PC-9 (cell line): ENCODE data around the gene HACE1. TPM values are rescaled to one million over a fixed set of nuclear protein-coding genes. Genes with fewer than 3 reads are reported as not detected.
A peak's percentile ranks its signal among the peaks of the same experiment; 100 is the strongest.

Experiments
- BruUV-seq: library from RNA; stranded (reverse); fragments of 400-500 nt; replicated peaks from 2 replicates; lab custom pipeline; 2021; lab: Mats Ljungman, UMichigan
- CTCF ChIA-PET: fragments of 300-600 bp; sonication (Branson Sonifier 250); formaldehyde crosslinking; loops from one replicate; lab custom pipeline; 2022; ENCODE audit warnings: antibody characterized with exemption; lab: Charles Lee
- POLR2A ChIA-PET: fragments of 300-600 bp; sonication (Branson Sonifier 250); formaldehyde crosslinking; loops from one replicate; lab custom pipeline; 2022; ENCODE audit warnings: antibody characterized with exemption; ENCODE audit not compliant: unreplicated experiment; lab: Charles Lee
- DNase-seq, 2 experiments: peaks; one replicate each; pipeline versions ENCODE4 v3.0.0 to v3.0.0-alpha.2; 2015 to 2022; ENCODE audit warnings: mixed read lengths in 1 of 2
- H2AFZ ChIP-seq: fragments of 200-600 bp; sonication (generic); 2 replicates; pipeline ENCODE4 v1.8.1; 2017; ENCODE audit warnings: antibody characterized with exemption
- H3F3A ChIP-seq: fragments of 200-600 bp; sonication (generic); 2 replicates; pipeline ENCODE4 v1.8.1; 2017; ENCODE audit warnings: antibody characterized with exemption, mild to moderate bottlenecking, low read depth; ENCODE audit not compliant: insufficient read depth
- H3K27ac ChIP-seq: fragments of 200-600 bp; sonication (generic); 2 replicates; pipeline ENCODE4 v1.6.1; 2016; ENCODE audit warnings: mixed run types
- H3K27me3 ChIP-seq: fragments of 200-600 bp; sonication (generic); 2 replicates; pipeline ENCODE4 v1.6.1; 2016; ENCODE audit warnings: low read depth, mixed run types; ENCODE audit not compliant: insufficient read depth
- H3K36me3 ChIP-seq: fragments of 200-600 bp; sonication (generic); 2 replicates; pipeline ENCODE4 v1.6.1; 2016; ENCODE audit warnings: low read depth, mixed run types
- H3K4me1 ChIP-seq: fragments of 200-600 bp; sonication (generic); replicated peaks from 2 replicates; pipeline ENCODE4 v1.6.1; 2016; ENCODE audit warnings: mixed run types; ENCODE audit not compliant: insufficient read depth
- H3K4me2 ChIP-seq: fragments of 200-600 bp; sonication (generic); 2 replicates; pipeline ENCODE4 v1.6.1; 2017; ENCODE audit warnings: mixed run types
- H3K4me3 ChIP-seq: fragments of 200-600 bp; sonication (generic); 2 replicates; pipeline ENCODE4 v1.6.1; 2016; ENCODE audit warnings: mixed run types
- H3K79me2 ChIP-seq: fragments of 200-600 bp; sonication (generic); 2 replicates; pipeline ENCODE4 v1.6.1; 2017; ENCODE audit warnings: low read depth, mixed run types
- H3K9me2 ChIP-seq: fragments of 200-600 bp; sonication (generic); 2 replicates; pipeline ENCODE4 v1.8.1; 2017; ENCODE audit warnings: mild to moderate bottlenecking; ENCODE audit not compliant: insufficient read depth
- H3K9me3 ChIP-seq: fragments of 200-600 bp; sonication (generic); 2 replicates; pipeline ENCODE4 v1.8.1; 2016; ENCODE audit warnings: low read depth; ENCODE audit not compliant: insufficient read depth
- H4K20me1 ChIP-seq: fragments of 200-600 bp; sonication (generic); 2 replicates; pipeline ENCODE4 v1.8.1; 2017; ENCODE audit not compliant: insufficient read depth
- EZH2 ChIP-seq: fragments of 200-600 bp; sonication (generic); IDR thresholded peaks from 2 replicates; pipeline ENCODE4 v1.8.0; 2017; ENCODE audit warnings: antibody characterized with exemption, low read depth
- intact Hi-C: fragments of 100-400 bp; cut with micrococcal nuclease; formaldehyde crosslinking; loops from one replicate; pipeline ENCODE4 v1.10.0; 2022; ENCODE audit not compliant: unreplicated experiment
- total RNA-seq: library from RNA; stranded (reverse); gene quantifications from 2 replicates; pipeline ENCODE4 v1.2.3, GENCODE V29; 2021
- TF ChIP-seq, protein P1 (sequence below): fragments of 200-600 bp; sonication (generic); conservative IDR thresholded peaks from 2 replicates; pipeline ENCODE4 v1.6.1; 2017; ENCODE audit warnings: mixed run types, antibody characterized with exemption, mild to moderate bottlenecking, moderate library complexity

The HACE1 gene
- total RNA-seq, 1 experiment from 2014 or later: 12.4 TPM

DNA sequence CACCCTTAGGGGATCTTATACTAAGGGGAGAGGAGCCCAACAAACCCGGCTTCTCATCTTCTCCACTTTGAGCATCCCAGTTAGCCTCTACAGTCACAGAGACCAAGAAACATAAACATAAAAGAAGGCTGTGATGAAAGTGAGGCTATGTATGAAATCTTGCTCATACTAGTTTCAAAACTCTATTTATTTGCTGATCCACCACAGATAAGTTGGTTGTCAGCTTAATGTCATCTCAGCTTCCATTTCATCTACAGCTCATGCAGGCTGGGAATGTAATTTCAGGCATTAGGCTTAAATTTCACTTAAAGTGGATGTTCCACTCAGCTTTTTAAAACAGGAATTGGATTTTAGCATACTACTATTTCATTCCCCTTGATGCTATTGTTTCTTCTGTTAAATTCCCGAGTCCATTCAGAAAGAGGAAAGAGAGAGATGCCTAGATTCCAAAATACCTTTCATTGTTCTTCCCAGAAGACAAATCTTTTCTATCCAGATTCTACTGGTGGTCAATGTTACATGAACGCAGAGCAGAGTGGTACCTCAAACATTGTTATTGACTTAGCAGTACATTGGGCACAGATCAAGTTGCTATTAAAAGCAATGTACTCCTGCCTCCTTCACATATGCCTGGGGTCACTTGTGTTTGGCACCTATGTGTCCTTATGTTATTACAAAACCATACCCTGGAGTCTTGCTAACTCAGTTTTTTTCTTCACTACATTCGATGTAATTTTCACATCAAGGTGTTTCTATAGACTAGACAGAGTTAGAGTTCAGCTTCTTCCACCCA, 149.0 kb downstream of the HACE1 start:
- BruUV-seq: no TSS peak
- H3K4me1 ChIP-seq: no peaks in the 10 kb centered on the region
- H3K27me3 ChIP-seq: no peaks in the 10 kb centered on the region
- POLR2A ChIA-PET: no interaction called here
- TF ChIP-seq, protein P1, sequence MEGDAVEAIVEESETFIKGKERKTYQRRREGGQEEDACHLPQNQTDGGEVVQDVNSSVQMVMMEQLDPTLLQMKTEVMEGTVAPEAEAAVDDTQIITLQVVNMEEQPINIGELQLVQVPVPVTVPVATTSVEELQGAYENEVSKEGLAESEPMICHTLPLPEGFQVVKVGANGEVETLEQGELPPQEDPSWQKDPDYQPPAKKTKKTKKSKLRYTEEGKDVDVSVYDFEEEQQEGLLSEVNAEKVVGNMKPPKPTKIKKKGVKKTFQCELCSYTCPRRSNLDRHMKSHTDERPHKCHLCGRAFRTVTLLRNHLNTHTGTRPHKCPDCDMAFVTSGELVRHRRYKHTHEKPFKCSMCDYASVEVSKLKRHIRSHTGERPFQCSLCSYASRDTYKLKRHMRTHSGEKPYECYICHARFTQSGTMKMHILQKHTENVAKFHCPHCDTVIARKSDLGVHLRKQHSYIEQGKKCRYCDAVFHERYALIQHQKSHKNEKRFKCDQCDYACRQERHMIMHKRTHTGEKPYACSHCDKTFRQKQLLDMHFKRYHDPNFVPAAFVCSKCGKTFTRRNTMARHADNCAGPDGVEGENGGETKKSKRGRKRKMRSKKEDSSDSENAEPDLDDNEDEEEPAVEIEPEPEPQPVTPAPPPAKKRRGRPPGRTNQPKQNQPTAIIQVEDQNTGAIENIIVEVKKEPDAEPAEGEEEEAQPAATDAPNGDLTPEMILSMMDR: no peak
- no peak for TF ChIP-seq EZH2
- no peaks in the 10 kb centered on the region for H3F3A ChIP-seq
- H4K20me1 ChIP-seq: no peaks in the 10 kb centered on the region
- DNase-seq: no peak
- CTCF ChIA-PET: no interaction called here
- no peaks in the 10 kb centered on the region for H3K9me3 ChIP-seq
- no peak overlapping the region for H3K4me2 ChIP-seq
- H3K36me3 ChIP-seq: no peaks in the 10 kb centered on the region
- H3K79me2 ChIP-seq: no peaks in the 10 kb centered on the region
- H3K9me2 ChIP-seq: no peaks in the 10 kb centered on the region
- intact Hi-C loops: no loop called here
- no peak overlapping the region for H2AFZ ChIP-seq
- no peak overlapping the region for H3K27ac ChIP-seq
- no peak overlapping the region for H3K4me3 ChIP-seq

- H4K20me1 ChIP-seq: no peaks in the 10 kb centered on the region
- TF ChIP-seq, protein P1: no peak
- TF ChIP-seq EZH2: no peak
- no TSS peak for BruUV-seq
- CTCF ChIA-PET: no interaction called here
- no peaks in the 10 kb centered on the region for H3K9me2 ChIP-seq
- H2AFZ ChIP-seq: no peak overlapping the region
- H3K36me3 ChIP-seq: no peaks in the 10 kb centered on the region
- no peaks in the 10 kb centered on the region for H3K4me1 ChIP-seq
- POLR2A ChIA-PET: no interaction called here
- intact Hi-C loops: no loop called here
- no peaks in the 10 kb centered on the region for H3K79me2 ChIP-seq
- no peak overlapping the region for H3K4me2 ChIP-seq
- DNase-seq: no peak
- no peak overlapping the region for H3K27ac ChIP-seq
- H3K27me3 ChIP-seq: no peaks in the 10 kb centered on the region
- no peak overlapping the region for H3K4me3 ChIP-seq
- no peaks in the 10 kb centered on the region; the same call in 1 of the 2 replicates for H3F3A ChIP-seq
- H3K9me3 ChIP-seq: no peaks in the 10 kb centered on the region
Observed at GRCh38 chr6:104705916-104706442, 153.7 kb downstream of the HACE1 start.

GRCh38 chr6:104705095-104705707, 154.5 kb downstream of the HACE1 start:
- ChIA-PET POLR2A (interaction anchor here (0.6 kb wide), 1 partner anchor 1138 kb away, joined by 7 read pairs; no protein-coding TSS in a partner anchor), CTCF (no interaction called here)
- Histone ChIP-seq H3K4me2 (no peak overlapping the region), H3K9me2 (no peaks in the 10 kb centered on the region), H3K4me1 (no peaks in the 10 kb centered on the region), H3K36me3 (no peaks in the 10 kb centered on the region), H2AFZ (no peak overlapping the region), H3K4me3 (no peak overlapping the region), H3K27ac (no peak overlapping the region), H3K9me3 (no peaks in the 10 kb centered on the region), H3K79me2 (no peaks in the 10 kb centered on the region), H3K27me3 (no peaks in the 10 kb centered on the region), H4K20me1 (no peaks in the 10 kb centered on the region), H3F3A (no peaks in the 10 kb centered on the region; the same call in 1 of the 2 replicates)
- TF ChIP-seq, protein P1: no peak
- no peak for TF ChIP-seq EZH2
- DNase-seq: peak; percentile 39 to 40
- intact Hi-C loops: no loop called here
- BruUV-seq: no TSS peak
